T-helper 2 cell treated with Interferon-gamma antibody and Interleukin-4, amounts not matched to agents 5 μg/mL and 100 μg/mL, for 36 hours (primary cell): Measurements from ENCODE around the gene THAP7.

ENCODE experiments used
- DNase-seq: peaks from one replicate; pipeline ENCODE4 v3.0.0; 2021; ENCODE audit warnings: low spot score
- H3K27ac Mint-ChIP-seq: one replicate; pipeline ENCODE4 v1.8.0; 2021; ENCODE audit warnings: mild to moderate bottlenecking, mixed read lengths
- H3K27me3 Mint-ChIP-seq: one replicate; pipeline ENCODE4 v1.8.0; 2021; ENCODE audit warnings: low read depth, mixed read lengths
- H3K36me3 Mint-ChIP-seq: one replicate; pipeline ENCODE4 v1.8.0; 2021; ENCODE audit warnings: low read depth, mixed read lengths
- H3K4me1 Mint-ChIP-seq: one replicate; pipeline ENCODE4 v1.8.0; 2021; ENCODE audit warnings: low read depth, mixed read lengths
- H3K4me3 Mint-ChIP-seq: one replicate; pipeline ENCODE4 v1.8.0; 2022; ENCODE audit warnings: mild to moderate bottlenecking, moderate library complexity, mixed read lengths
- H3K9me3 Mint-ChIP-seq: one replicate; pipeline ENCODE4 v1.8.0; 2021; ENCODE audit warnings: mixed read lengths

Gene THAP7

DNA sequence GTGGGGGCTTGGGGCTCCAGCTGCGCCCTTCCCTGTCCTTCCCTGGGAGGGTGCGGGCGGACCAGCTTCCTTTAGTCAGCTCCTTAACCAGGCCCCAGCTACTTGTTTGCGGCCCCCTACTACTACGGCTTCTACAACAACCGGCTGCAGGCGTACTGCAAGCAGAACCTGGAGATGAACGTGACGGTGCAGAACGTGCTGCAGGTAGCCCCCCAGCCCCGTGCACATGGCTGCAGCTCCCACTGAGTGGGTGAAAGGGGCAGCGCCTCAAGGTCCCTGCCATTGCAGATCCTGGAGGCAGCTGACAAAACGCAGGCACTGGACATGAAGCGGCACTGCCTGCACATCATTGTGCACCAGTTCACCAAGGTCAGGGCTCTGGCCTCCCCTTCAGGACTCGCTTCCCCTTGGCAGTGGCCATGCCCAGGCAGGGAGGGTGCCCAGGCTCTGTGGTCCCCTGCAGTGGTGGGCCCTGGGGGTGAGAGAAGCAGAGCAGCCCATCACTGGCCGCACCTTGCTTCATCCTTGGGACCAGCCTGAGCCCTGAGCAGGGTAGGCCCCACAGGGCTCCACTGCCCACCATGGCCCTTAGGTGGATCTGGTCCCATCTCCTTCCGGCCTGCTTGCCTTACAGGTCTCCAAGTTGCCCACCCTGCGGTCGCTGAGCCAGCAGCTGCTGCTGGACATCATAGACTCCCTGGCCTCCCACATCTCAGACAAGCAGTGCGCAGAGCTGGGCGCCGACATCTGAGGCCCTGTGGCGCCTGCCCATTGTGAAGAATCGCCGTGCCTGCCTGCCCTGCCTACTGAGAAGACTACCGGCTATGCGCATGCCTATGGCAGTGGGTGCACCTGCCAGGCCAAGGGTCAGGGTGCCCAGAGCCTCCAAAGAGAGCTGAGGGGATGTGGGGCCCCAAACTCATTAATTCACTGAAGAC, 5.1 kb downstream of the THAP7 start:
- Mint-ChIP-seq H3K9me3 (no peaks in the 10 kb centered on the region), H3K27me3 (no peaks in the 10 kb centered on the region), H3K4me3 (no peak overlapping the region), H3K4me1 (no peaks in the 10 kb centered on the region), H3K27ac (no peak overlapping the region), H3K36me3 (peaks cover 16% of the 10 kb centered on the region)
- no peak for DNase-seq

DNA sequence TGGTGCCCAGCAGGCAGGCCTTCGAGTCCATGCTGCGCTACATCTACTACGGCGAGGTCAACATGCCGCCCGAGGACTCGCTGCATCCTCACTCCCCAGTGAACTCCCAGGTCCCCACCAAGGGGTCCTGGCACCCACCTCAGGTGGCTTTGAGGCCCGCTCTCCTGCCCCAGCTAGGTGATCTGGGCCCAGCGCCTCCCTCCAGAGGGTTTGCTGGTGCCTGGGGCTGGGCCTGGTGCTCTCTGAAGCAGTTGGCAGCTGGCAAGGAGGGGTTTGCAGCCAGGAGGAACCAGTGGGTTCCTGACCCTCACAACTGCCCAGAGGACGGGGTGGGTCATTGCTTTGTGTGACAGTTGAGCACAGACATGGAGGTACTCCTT, 5.9 kb downstream of the THAP7 start:
- Mint-ChIP-seq H3K27me3 (no peaks in the 10 kb centered on the region), H3K27ac (no peak overlapping the region), H3K9me3 (no peaks in the 10 kb centered on the region), H3K36me3 (peaks cover 14% of the 10 kb centered on the region), H3K4me1 (no peaks in the 10 kb centered on the region), H3K4me3 (no peak overlapping the region)
- DNase-seq: no peak

DNA sequence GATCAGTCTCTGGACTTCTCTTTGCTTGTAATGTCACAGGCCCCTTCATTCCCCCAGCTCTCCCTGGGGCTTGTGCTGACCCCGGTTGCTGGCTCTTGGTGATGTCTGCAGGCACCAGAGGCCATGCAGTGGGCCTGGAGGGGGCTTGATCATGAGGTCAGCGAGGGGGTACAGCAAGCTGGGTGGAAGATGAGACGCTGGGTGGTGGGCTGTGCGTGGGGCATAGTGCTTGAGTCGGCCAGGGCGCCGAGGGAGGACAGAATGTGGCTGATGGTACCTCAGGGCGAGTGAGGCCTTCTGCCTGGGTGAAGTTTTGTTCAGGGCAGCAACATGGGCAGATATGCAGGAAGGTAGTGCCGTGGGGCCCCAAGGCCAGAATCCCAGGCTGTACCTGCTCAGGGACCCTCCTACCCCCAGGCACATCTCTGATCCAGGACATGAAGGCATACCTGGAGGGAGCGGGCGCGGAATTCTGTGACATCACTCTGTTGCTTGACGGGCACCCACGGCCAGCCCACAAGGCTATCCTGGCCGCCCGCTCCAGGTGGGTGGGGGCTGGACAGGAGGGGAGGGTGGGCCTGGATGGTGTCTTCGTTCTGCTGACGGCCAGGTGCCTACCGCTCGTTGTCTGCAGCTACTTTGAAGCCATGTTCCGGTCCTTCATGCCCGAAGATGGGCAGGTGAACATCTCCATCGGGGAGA, 6.4 kb downstream of the THAP7 start:
- Mint-ChIP-seq H3K4me1 (no peaks in the 10 kb centered on the region), H3K27ac (no peak overlapping the region), H3K27me3 (no peaks in the 10 kb centered on the region)

DNA sequence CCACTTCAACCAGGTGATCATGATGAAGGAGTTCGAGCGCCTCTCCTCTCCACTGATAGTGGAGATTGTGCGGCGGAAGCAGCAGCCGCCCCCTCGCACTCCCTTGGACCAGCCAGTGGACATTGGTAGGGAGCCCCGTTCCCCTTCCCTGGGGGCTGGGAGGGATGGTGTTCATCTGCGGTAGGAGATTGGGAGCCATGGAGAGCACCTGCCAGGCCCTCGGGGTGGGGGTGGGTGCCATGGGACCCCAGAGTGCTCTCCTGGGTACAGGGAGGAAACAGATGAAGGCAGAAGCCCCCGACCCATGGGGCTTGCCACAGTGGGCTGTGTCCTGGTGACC, 7.0 kb downstream of the THAP7 start:
- Mint-ChIP-seq H3K36me3 (peaks cover 16% of the 10 kb centered on the region), H3K9me3 (no peaks in the 10 kb centered on the region), H3K27me3 (no peaks in the 10 kb centered on the region), H3K27ac (no peak overlapping the region), H3K4me1 (no peaks in the 10 kb centered on the region), H3K4me3 (no peak overlapping the region)
- no peak for DNase-seq

More for the DNA sequence above, 6.4 kb downstream of the THAP7 start:
- H3K9me3 Mint-ChIP-seq: no peaks in the 10 kb centered on the region
- no peak overlapping the region for H3K4me3 Mint-ChIP-seq
- DNase-seq: no peak
- peaks cover 14% of the 10 kb centered on the region for H3K36me3 Mint-ChIP-seq

DNA sequence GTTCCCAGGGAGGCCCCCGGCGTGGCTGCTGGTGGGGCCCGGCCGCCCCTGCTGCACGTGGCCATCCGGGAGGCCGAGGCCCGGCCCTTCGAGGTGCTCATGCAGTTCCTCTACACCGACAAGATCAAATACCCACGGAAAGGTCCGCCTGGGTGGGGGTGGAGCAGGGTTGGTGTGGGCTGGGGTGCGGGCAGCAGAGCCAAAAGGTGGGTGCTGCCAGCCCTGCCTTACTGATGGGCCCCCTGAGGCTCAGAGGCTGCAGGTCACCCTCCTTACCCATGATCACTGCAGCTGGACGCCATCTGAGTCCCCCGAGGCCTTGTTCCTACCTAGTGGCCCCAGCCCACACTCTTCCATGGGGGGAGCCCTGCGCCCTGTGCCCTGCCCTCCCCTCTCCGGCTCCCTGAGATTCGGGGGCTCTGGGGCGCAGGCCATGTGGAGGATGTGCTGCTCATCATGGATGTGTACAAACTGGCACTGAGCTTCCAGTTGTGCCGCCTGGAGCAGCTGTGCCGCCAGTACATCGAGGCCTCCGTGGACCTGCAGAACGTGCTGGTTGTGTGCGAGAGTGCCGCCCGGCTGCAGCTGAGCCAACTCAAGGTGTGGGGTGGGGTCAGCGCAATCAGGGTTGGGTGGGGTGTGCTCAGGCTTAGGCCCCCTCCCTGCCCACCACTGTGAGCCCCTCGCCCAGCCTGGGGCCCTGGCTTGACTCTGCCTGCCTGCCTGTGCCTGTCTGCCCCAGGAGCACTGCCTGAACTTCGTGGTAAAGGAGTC, 7.6 kb downstream of the THAP7 start:
- no peaks in the 10 kb centered on the region for H3K9me3 Mint-ChIP-seq
- H3K27ac Mint-ChIP-seq: no peak overlapping the region
- H3K27me3 Mint-ChIP-seq: no peaks in the 10 kb centered on the region
- DNase-seq: no peak
- H3K4me3 Mint-ChIP-seq: no peak overlapping the region
- H3K36me3 Mint-ChIP-seq: peaks cover 14% of the 10 kb centered on the region
- H3K4me1 Mint-ChIP-seq: peaks cover 2% of the 10 kb centered on the region

DNA sequence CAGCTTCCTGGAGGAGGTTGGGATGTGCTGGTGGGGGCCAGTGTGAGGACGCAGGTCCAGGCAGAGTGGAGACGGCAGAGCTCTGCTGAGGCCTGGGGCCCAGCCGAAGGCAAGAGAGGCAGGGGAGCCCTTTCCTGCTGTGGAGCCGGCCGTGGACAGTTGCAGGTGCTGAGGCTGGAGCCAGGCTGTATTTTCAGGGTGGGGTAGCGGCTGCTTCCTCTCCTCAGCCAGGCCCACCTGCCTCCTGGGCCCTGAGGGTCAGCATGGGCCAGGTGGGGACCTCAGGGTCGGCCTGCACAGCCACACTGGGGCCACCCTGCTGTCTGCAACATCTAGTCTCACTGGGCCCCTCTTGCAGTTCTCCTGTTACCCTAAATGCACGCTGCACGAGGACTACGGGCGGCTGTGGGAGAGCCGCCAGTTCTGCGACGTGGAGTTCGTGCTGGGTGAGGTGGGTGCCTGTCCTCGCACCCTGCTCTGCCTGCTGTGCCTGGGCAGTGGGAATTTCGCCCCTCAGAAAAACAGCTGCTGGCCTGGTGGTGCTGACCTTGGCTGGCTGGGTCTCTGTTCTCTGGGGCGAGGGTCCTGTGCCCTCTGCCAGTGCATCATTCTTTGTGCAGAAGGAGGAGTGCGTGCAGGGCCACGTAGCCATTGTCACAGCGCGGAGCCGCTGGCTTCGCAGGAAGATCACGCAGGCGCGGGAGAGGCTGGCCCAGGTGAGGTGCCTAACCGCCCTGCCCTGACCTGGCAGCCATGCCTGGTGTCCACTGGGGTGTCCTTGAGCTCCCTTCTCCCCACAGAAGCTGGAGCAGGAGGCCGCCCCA, 8.4 kb downstream of the THAP7 start:
- no peak for DNase-seq
- Mint-ChIP-seq H3K36me3 (peaks cover 13% of the 10 kb centered on the region), H3K9me3 (no peaks in the 10 kb centered on the region), H3K4me3 (no peak overlapping the region), H3K4me1 (peaks cover 2% of the 10 kb centered on the region), H3K27me3 (no peaks in the 10 kb centered on the region), H3K27ac (no peak overlapping the region)

DNA sequence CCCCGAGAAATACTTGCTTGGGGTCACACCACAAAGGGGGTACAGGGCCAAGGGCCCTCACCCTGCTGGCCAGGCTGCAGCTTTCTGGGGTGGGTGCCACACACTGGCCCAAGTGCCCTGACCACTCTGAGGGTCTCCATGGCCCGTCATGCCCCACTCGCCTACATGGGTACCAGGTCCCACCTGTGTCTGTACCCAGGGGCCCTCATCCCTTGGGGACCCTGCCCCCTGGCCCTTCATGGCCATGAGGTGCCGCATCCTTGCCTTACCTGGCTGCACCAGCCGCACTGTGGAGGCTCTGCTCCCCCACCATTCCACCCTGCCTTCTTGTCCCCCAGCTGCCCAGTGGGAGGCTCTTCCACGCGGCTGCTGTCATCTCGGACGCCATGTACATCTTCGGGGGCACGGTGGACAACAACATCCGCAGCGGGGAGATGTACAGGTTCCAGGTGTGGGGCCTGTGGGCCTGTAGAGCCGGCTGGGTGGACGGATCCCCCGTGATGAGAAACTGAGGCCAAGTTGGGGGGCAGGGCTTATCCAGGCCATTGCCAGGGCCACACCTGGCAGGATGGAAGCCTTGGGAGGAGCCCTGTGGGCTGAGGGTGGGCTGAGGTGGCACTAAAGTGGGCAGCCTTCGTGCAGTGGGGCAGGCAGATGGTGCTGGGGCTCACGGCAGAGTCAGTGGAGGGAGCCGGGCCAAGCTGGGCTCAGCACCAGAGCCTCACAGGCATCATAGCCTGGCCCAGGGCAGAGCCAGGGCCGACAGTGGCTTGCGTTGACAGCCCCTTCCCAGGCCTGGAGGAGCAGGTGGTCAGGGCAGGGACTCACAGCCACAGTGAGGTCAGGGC, 9.2 kb downstream of the THAP7 start:
- Mint-ChIP-seq H3K27ac (no peak overlapping the region), H3K27me3 (no peaks in the 10 kb centered on the region), H3K4me1 (peaks cover 2% of the 10 kb centered on the region), H3K9me3 (no peaks in the 10 kb centered on the region), H3K36me3 (peaks cover 10% of the 10 kb centered on the region), H3K4me3 (no peak overlapping the region)
- DNase-seq: no peak

DNA sequence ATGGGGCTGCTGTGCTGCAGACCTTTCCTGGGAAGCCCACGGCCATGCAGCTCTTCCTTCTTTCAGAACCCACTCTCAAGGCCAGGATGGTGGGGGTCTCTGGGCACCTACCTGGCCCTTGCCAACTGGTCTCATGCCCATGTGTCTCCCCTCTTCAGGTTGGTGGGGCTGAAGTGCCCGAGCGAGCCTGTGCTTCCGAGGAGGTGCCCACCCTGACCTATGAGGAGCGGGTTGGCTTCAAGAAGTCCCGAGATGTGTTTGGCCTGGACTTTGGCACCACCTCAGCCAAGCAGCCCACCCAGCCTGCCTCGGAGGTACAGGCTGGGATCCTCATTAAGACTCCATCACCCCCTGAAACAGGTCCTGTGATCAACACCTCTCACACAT, 9.9 kb downstream of the THAP7 start:
- H3K27me3 Mint-ChIP-seq: no peaks in the 10 kb centered on the region
- peaks cover 12% of the 10 kb centered on the region for H3K36me3 Mint-ChIP-seq
- H3K4me1 Mint-ChIP-seq: peaks cover 2% of the 10 kb centered on the region
- DNase-seq: no peak
- H3K9me3 Mint-ChIP-seq: no peaks in the 10 kb centered on the region
- H3K27ac Mint-ChIP-seq: no peak overlapping the region
- no peak overlapping the region for H3K4me3 Mint-ChIP-seq

DNA sequence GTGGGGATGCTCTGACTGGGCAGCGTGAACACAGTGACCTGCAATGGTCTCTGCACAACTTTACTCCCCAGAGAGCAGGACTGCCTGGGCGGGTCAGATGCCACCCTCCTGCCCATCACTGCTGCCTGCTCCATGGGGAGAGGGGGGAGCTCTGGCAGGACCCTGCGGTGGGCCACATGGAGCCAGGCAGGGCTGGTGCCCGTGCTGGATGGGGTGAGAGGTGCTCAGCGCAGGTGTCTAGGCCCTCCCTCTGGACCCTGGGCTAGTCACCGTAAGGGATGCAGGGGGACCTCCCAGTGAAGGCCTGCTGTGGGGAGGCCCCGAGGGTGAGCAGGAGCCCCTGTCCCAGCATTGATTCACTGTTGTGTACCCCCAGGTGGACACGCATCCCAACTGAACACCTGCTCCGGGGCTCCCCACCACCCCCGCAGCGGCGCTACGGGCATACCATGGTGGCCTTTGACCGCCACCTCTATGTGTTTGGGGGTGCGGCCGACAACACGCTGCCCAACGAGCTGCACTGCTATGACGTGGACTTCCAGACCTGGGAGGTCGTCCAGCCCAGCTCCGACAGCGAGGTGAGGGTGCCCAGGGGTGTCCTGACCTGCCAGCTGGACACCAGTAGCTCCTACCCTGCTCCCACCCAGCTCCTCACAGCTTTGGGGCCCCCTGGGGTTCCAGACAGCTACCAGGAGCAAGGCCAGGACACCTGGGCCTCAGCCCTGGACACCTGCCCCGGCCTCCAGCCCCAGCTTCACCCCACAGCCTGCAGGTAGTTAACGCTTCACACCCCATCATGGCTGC, 10.5 kb downstream of the THAP7 start:
- DNase-seq: no peak
- H3K36me3 Mint-ChIP-seq: peaks cover 15% of the 10 kb centered on the region
- no peaks in the 10 kb centered on the region for H3K27me3 Mint-ChIP-seq
- H3K27ac Mint-ChIP-seq: no peak overlapping the region
- no peak overlapping the region for H3K4me3 Mint-ChIP-seq
- H3K9me3 Mint-ChIP-seq: no peaks in the 10 kb centered on the region
- H3K4me1 Mint-ChIP-seq: peaks cover 2% of the 10 kb centered on the region

DNA sequence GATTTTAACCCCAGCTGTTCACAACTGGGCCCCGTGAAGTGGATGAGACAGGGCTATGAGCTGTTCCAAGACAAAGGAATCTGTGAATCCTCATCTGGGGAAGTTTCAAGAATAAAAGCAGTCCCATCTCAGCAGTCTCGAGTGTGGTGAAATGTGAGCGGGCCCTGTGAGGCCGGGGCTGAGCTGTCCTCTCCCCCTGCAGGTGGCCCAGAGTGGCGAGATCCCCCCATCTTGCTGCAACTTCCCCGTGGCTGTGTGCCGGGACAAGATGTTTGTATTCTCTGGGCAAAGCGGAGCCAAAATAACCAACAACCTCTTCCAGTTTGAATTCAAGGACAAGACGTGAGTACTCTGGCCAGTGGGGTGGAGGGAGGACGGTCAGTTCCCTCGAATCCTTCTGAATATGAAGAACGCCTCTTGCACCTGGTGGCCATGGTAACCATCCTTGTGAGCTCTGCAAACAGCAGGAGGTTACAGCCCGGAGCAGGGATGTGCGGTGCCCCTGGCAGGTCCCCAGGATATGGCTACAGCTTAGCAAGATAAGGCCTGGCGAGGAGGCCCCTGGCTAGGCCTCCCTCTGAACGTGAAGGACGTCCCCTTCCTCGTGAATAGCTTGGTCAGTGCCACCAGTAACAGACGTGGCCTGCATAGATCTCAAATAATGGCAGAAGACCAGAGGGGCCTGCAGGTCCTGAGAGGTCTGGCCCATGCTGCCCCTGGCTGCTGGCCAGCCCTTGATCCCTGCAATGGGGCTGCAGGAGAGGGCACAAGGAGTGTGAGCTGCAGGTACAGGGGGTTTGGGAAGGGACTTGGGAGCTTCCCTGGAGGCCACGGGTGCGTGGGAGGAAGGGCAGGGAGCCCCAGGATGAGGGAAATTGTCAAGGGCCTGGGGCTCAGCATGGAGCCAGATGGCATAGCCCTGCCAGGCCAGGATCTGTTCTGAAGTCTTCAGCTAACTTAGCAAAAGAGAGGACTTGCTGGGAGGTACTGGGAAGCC, 11.4 kb downstream of the THAP7 start:
- Mint-ChIP-seq H3K4me3 (no peak overlapping the region), H3K27ac (no peak overlapping the region), H3K36me3 (peaks cover 16% of the 10 kb centered on the region), H3K27me3 (no peaks in the 10 kb centered on the region), H3K9me3 (no peaks in the 10 kb centered on the region), H3K4me1 (peaks cover 2% of the 10 kb centered on the region)
- no peak for DNase-seq

DNA sequence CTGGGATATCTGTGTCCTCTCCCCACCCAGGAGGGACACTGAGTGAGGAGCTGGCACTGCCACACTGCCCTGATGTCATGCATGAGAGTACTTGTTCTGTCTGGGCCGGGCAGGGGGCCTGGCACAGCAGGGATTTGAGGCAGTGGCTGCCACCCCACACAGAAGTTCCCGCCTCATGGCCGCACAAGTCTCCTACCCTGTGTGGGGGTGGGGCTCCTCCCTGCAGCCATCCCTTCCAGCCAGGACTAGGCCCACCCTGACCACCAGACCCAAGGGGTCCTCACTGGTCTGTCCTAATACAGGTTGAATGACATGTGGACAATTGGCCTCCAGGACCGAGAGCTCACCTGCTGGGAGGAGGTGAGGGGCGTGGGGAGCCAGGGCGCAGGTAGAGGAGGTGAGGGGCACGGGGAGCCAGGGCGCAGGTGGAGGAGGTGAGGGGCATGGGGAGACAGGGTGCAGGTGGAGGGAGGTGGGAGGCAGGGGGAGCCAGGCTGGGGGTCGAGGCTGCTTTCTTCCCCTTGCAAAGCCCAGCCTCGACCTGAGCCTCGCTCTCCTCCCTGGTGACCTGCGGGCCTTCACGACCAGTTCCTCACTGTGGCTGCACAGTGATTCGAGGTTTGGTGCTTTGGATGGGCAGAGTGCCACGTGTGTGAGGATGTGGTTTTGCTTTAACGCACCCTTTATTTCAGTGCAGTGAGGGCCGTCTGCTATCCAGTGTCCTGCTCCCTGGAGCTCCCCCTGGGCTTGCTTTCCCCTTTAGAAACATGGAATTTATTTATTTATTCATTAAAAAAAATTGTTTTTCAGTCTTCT, 12.4 kb downstream of the THAP7 start:
- H3K9me3 Mint-ChIP-seq: no peaks in the 10 kb centered on the region
- no peak overlapping the region for H3K27ac Mint-ChIP-seq
- H3K4me1 Mint-ChIP-seq: peaks cover 2% of the 10 kb centered on the region
- DNase-seq: no peak
- no peaks in the 10 kb centered on the region for H3K27me3 Mint-ChIP-seq
- no peak overlapping the region for H3K4me3 Mint-ChIP-seq
- H3K36me3 Mint-ChIP-seq: peaks cover 16% of the 10 kb centered on the region
